ENCODE measurements around the gene GXYLT2. TPM values are rescaled to one million over a fixed set of nuclear protein-coding genes. Genes with fewer than 3 reads are reported as not detected.

Gene GXYLT2
- total and polyA plus RNA-seq, 2 of the 13 experiments (the other 11 are each of a cell fraction or from before 2014, with no cell fraction given), result 4.3 to 6.9 TPM

GRCh38 chr3:72847751-72848702 lies 39.8 kb upstream of the GXYLT2 start, which contains the start of gene SHQ1 (continued):
- TF ChIP-seq ZZZ3 (CRISPR knock-in tag; IDR thresholded peaks at IDR 0.05; ENCODE audit: borderline replicate concordance) (0 out of 2 replicates have a peak, but pooled peaks have one; percentile 51), ZFP1 (CRISPR knock-in tag; IDR thresholded peaks at IDR 0.05) (no peak), NFKB2 (CRISPR knock-in tag; IDR thresholded peaks at IDR 0.05; ENCODE audit: borderline replicate concordance) (peak; percentile 85; the same call in 1 of the 2 replicates), POGK (CRISPR knock-in tag; conservative IDR thresholded peaks at IDR 0.05) (peak; percentile 90), ZNF75D (CRISPR knock-in tag; IDR thresholded peaks at IDR 0.05; ENCODE audit: borderline replicate concordance) (no peak), ARID3A (IDR thresholded peaks at IDR 0.05; ENCODE audit: low read depth, low read length) (0 out of 2 replicates have a peak, but pooled peaks have one; percentile 7), ZNF850 (CRISPR knock-in tag; conservative IDR thresholded peaks at IDR 0.05) (no peak), TOPORS (CRISPR knock-in tag; IDR thresholded peaks at IDR 0.05) (peak; percentile 78), IRF9 (CRISPR knock-in tag; IDR thresholded peaks at IDR 0.05; ENCODE audit: borderline replicate concordance) (peak; percentile 64; the same call in 1 of the 2 replicates), ZNF567 (CRISPR knock-in tag; IDR thresholded peaks at IDR 0.05; ENCODE audit: borderline replicate concordance) (no peak; the same call in 1 of the 2 replicates), ZNF598 (CRISPR knock-in tag; IDR thresholded peaks at IDR 0.05; ENCODE audit: borderline replicate concordance) (peak; percentile 95; the same call in 1 of the 2 replicates), ZBTB4 (CRISPR knock-in tag; IDR thresholded peaks at IDR 0.05; ENCODE audit: borderline replicate concordance) (peak; percentile 67; the same call in 1 of the 2 replicates), KLF9 (CRISPR knock-in tag; IDR thresholded peaks at IDR 0.05; ENCODE audit: low read depth) (peak; percentile 100)

Measured in HepG2 (cell line).